GM23338 (cell line): ENCODE results near the gene CPNE1.

Source experiments
- CREB1 ChIP-seq: fragments of 250-450 bp; sonication (Bioruptor Pico); IDR thresholded peaks from 2 replicates; pipeline ENCODE4 v1.5.0; 2020; ENCODE audit warnings: low read depth, mild to moderate bottlenecking, moderate library complexity
- CTCF ChIP-seq, 2 experiments: fragments of 200-600 bp in 1 of 2; sonication (generic) in 1 of 2; conservative IDR thresholded peaks; 2 replicates each; pipeline versions ENCODE4 v1.5.1 to v1.6.1; 2016 to 2017; ENCODE audit warnings: antibody characterized with exemption in 2 of 2, low read depth in 2 of 2, mild to moderate bottlenecking in 2 of 2, moderate library complexity in 1 of 2
- ETS1 ChIP-seq: IDR thresholded peaks from 2 replicates; pipeline ENCODE4 v1.6.1; 2016; ENCODE audit warnings: antibody characterized with exemption
- EZH2 ChIP-seq: fragments of 200-600 bp; sonication (generic); IDR thresholded peaks from one replicate; pipeline ENCODE4 v1.8.0; 2017; ENCODE audit warnings: antibody characterized with exemption, mild to moderate bottlenecking, low read depth; ENCODE audit not compliant: unreplicated experiment
- EZH2phosphoT487 ChIP-seq: fragments of 200-600 bp; sonication (generic); IDR thresholded peaks from one replicate; pipeline ENCODE4 v1.8.1; 2018; ENCODE audit warnings: antibody characterized with exemption; ENCODE audit not compliant: unreplicated experiment
- JUNB ChIP-seq: IDR thresholded peaks from one replicate; pipeline ENCODE4 v1.6.1; 2016; ENCODE audit warnings: antibody characterized with exemption; ENCODE audit not compliant: unreplicated experiment
- NANOG ChIP-seq: IDR thresholded peaks from 2 replicates; pipeline ENCODE4 v1.6.1; 2016; ENCODE audit warnings: antibody characterized with exemption, borderline replicate concordance
- POLR2AphosphoS5 ChIP-seq: IDR thresholded peaks from 2 replicates; pipeline ENCODE4 v1.6.1; 2016; ENCODE audit warnings: antibody characterized with exemption, low read depth
- REST ChIP-seq: IDR thresholded peaks from one replicate; pipeline ENCODE4 v1.6.1; 2018; ENCODE audit warnings: antibody characterized with exemption; ENCODE audit not compliant: unreplicated experiment

DNA sequence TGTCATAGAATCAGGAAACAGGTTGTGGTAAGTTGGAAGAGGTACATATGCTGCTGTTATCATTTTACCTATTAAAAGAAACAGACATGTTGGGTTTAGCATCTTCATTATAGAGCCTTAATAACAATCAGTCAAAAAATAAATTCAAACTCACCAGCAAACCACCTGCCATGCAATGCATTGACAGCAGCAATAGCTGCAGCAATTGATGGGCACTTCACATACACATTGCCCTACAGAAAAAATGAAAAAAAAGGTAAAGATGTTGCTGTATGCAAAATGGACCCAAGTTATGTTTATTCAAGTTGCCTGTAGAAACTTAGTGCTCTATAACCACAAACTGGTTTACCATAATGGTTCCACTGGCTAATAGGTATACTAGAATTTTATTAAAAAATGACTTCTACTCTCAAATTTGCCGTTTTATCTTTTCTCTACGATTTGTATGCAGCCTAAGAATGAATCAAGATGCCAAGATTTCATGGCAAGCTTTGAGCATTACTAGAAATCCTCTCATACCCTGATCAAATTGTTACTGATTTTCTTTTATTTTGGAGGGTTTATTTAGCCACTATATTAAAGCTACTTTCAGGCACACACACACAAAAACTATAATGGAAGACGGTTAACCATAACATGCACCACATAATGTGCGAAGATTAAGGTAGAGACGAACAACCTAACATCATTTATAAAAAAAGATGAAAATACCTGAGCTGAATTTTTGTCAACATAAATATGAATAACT, 40.0 kb upstream of the CPNE1 start:
- TF ChIP-seq REST (no peak), EZH2 (no peak), CTCF (conservative IDR thresholded peaks at IDR 0.05; ENCODE audit: low read depth in 2 of 2) (no peak), EZH2phosphoT487 (no peak), POLR2AphosphoS5 (no peak), ETS1 (no peak), JUNB (no peak), CREB1 (CRISPR knock-in tag) (no peak), NANOG (no peak)
